DND-41 (cell line): ENCODE measurements around the gene DNAH1.

Source experiments
- ATAC-seq: fragments of 200-7000 bp; cut with Tn5 transposase; 3 replicates; pipeline ENCODE4 v1.9.1; 2021; ENCODE audit warnings: low read depth; ENCODE audit not compliant: insufficient read depth
- DNase-seq: peaks from one replicate; pipeline ENCODE4 v3.0.0-alpha.2; 2020
- H2AFZ ChIP-seq: 2 replicates; pipeline ENCODE4 v1.6.0; 2012; ENCODE audit warnings: low read depth, low read length
- H3K27ac ChIP-seq: 2 replicates; pipeline ENCODE4 v1.5.1; 2012; ENCODE audit warnings: low read length, inconsistent platforms
- H3K27me3 ChIP-seq: fragments of 200-600 bp; sonication (generic); 2 replicates; pipeline ENCODE4 v1.6.0; 2012; ENCODE audit warnings: low read length, mild to moderate bottlenecking, inconsistent platforms; ENCODE audit not compliant: insufficient read depth, poor library complexity
- H3K36me3 ChIP-seq: 2 replicates; pipeline ENCODE4 v1.5.1; 2012; ENCODE audit warnings: low read length, inconsistent platforms; ENCODE audit not compliant: insufficient read depth
- H3K4me1 ChIP-seq: 2 replicates; pipeline ENCODE4 v1.5.1; 2012; ENCODE audit warnings: mild to moderate bottlenecking, low read length; ENCODE audit not compliant: insufficient read depth
- H3K4me2 ChIP-seq: 2 replicates; pipeline ENCODE4 v1.6.0; 2012; ENCODE audit warnings: mild to moderate bottlenecking, moderate library complexity, low read length, inconsistent platforms; ENCODE audit not compliant: insufficient read depth
- H3K4me3 ChIP-seq, 2 experiments: fragments of 200-600 bp in 1 of 2; shearing (Covaris generic) in 1 of 2; 2 replicates each; pipeline ENCODE4 v1.5.1; 2012 to 2016; ENCODE audit warnings: inconsistent platforms in 2 of 2, low read length in 2 of 2, mild to moderate bottlenecking in 2 of 2, low read depth in 1 of 2, moderate library complexity in 1 of 2
- H3K79me2 ChIP-seq: 2 replicates; pipeline ENCODE4 v1.6.0; 2012; ENCODE audit warnings: low read length, inconsistent platforms; ENCODE audit not compliant: insufficient read depth
- H3K9ac ChIP-seq: 2 replicates; pipeline ENCODE4 v1.6.0; 2012; ENCODE audit warnings: low read depth, mild to moderate bottlenecking, inconsistent platforms, low read length, moderate library complexity
- H3K9me3 ChIP-seq: 2 replicates; pipeline ENCODE4 v1.5.1; 2012; ENCODE audit warnings: low read length, moderate library complexity, mild to moderate bottlenecking, inconsistent platforms; ENCODE audit not compliant: insufficient read depth, severe bottlenecking
- H4K20me1 ChIP-seq: 2 replicates; pipeline ENCODE4 v1.6.0; 2012; ENCODE audit warnings: low read length; ENCODE audit not compliant: insufficient read depth
- EZH2 ChIP-seq: IDR thresholded peaks from 3 replicates; pipeline ENCODE4 v1.6.1; 2012; ENCODE audit warnings: borderline replicate concordance, low read depth, mild to moderate bottlenecking, moderate library complexity, low read length, inconsistent platforms; ENCODE audit not compliant: severe bottlenecking
- TF ChIP-seq, protein P1 (sequence below): IDR thresholded peaks from 2 replicates; pipeline ENCODE4 v1.5.1; 2012; ENCODE audit warnings: borderline replicate concordance, low read length, moderate library complexity, mild to moderate bottlenecking; ENCODE audit not compliant: poor library complexity, severe bottlenecking; ENCODE audit errors: extremely low read depth

Gene DNAH1

GRCh38 chr3:52372822-52373504, 56.8 kb downstream of the DNAH1 start:
- Histone ChIP-seq H3K9me3 (no peaks in the 10 kb centered on the region), H3K36me3 (no peaks in the 10 kb centered on the region), H3K79me2 (no peaks in the 10 kb centered on the region), H4K20me1 (no peaks in the 10 kb centered on the region), H3K9ac (no peak overlapping the region), H3K4me3 (no peak overlapping the region), H3K27me3 (no peaks in the 10 kb centered on the region), H2AFZ (no peak overlapping the region), H3K4me2 (no peak overlapping the region), H3K4me1 (no peaks in the 10 kb centered on the region), H3K27ac (no peak overlapping the region)
- no peak for TF ChIP-seq EZH2
- TF ChIP-seq, protein P1, sequence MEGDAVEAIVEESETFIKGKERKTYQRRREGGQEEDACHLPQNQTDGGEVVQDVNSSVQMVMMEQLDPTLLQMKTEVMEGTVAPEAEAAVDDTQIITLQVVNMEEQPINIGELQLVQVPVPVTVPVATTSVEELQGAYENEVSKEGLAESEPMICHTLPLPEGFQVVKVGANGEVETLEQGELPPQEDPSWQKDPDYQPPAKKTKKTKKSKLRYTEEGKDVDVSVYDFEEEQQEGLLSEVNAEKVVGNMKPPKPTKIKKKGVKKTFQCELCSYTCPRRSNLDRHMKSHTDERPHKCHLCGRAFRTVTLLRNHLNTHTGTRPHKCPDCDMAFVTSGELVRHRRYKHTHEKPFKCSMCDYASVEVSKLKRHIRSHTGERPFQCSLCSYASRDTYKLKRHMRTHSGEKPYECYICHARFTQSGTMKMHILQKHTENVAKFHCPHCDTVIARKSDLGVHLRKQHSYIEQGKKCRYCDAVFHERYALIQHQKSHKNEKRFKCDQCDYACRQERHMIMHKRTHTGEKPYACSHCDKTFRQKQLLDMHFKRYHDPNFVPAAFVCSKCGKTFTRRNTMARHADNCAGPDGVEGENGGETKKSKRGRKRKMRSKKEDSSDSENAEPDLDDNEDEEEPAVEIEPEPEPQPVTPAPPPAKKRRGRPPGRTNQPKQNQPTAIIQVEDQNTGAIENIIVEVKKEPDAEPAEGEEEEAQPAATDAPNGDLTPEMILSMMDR = no peak
- DNase-seq = no peak
- ATAC-seq = no peak

DNA sequence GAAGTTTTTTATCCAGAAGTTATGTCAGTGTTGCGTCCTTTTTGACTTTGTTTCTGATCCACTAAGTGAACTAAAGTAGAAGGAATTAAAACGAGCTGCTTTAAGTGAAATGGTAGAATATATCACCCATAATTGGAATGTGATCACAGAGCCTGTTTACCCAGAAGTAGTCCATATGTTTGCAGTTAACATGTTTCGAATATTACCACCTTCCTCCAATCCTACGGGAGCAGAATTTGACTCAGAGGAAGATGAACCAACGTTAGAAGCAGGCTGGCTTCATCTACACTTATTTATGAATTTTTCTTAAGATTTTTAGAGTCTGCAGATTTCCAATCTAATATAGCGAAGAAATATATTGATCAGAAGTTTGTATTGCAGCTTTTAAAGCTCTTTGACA, 57.6 kb downstream of the DNAH1 start:
- H3K9me3 ChIP-seq = no peaks in the 10 kb centered on the region
- no peak for DNase-seq
- H3K79me2 ChIP-seq = no peaks in the 10 kb centered on the region
- no peak overlapping the region for H3K4me3 ChIP-seq
- no peaks in the 10 kb centered on the region for H4K20me1 ChIP-seq
- H3K27ac ChIP-seq = no peak overlapping the region
- no peak overlapping the region for H3K9ac ChIP-seq
- H3K4me1 ChIP-seq = no peaks in the 10 kb centered on the region
- no peak overlapping the region for H3K4me2 ChIP-seq
- no peaks in the 10 kb centered on the region for H3K27me3 ChIP-seq
- no peak overlapping the region for H2AFZ ChIP-seq
- no peak for ATAC-seq
- H3K36me3 ChIP-seq = no peaks in the 10 kb centered on the region
- no peak for TF ChIP-seq EZH2
- TF ChIP-seq, protein P1 = no peak

- Histone ChIP-seq H4K20me1 (no peaks in the 10 kb centered on the region), H3K4me1 (no peaks in the 10 kb centered on the region), H3K36me3 (no peaks in the 10 kb centered on the region), H3K27me3 (no peaks in the 10 kb centered on the region), H3K9me3 (no peaks in the 10 kb centered on the region), H3K4me3 (no peak overlapping the region), H3K27ac (no peak overlapping the region), H3K79me2 (no peaks in the 10 kb centered on the region), H2AFZ (no peak overlapping the region), H3K4me2 (no peak overlapping the region), H3K9ac (no peak overlapping the region)
- DNase-seq = no peak
- no peak for ATAC-seq
- TF ChIP-seq, protein P1 = no peak
- no peak for TF ChIP-seq EZH2
Observed at GRCh38 chr3:52374173-52374572, 58.1 kb downstream of the DNAH1 start.

DNA sequence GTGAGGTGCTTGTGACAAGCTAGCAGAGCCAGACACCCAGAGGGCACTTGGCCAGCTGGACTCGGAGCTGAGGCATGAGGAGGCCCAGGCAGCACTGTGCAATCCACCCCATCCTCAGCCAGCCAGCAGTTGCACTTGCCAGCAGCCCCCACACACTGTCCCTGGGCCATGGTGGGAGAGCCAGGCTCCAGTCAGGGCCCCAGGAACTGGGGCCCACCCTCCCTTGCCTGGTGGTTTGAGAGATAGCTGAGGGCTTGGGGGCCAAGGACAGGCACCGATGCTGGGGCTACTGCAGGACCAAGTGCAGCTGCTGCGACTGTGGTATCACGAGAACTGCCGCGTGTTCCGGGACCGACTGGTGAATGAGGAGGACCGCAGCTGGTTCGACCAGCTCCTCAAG, 63.5 kb downstream of the DNAH1 start:
- no peak overlapping the region for H3K27ac ChIP-seq
- ATAC-seq = no peak
- no peaks in the 10 kb centered on the region for H3K9me3 ChIP-seq
- TF ChIP-seq, protein P1 = no peak
- no peak for TF ChIP-seq EZH2
- no peaks in the 10 kb centered on the region for H4K20me1 ChIP-seq
- H3K9ac ChIP-seq = no peak overlapping the region
- no peaks in the 10 kb centered on the region for H3K79me2 ChIP-seq
- no peak for DNase-seq
- no peak overlapping the region for H3K4me2 ChIP-seq
- H3K36me3 ChIP-seq = no peaks in the 10 kb centered on the region
- H3K4me1 ChIP-seq = no peaks in the 10 kb centered on the region
- no peak overlapping the region for H2AFZ ChIP-seq
- no peaks in the 10 kb centered on the region for H3K27me3 ChIP-seq
- no peak overlapping the region for H3K4me3 ChIP-seq
